IMR-90 (cell line): ENCODE measurements around the gene ZNF48. TPM values are rescaled to one million over a fixed set of nuclear protein-coding genes. Genes with fewer than 3 reads are reported as not detected.

Experiments
- ATAC-seq: fragments of 200-7000 bp; cut with Tn5 transposase; 2 replicates; pipeline ENCODE4 v1.9.1; 2020; ENCODE audit warnings: low read depth, mild to moderate bottlenecking, moderate library complexity
- BruUV-seq: library from RNA; stranded (reverse); fragments of 400-500 nt; replicated peaks from 2 replicates; lab custom pipeline; 2021; lab: Mats Ljungman, UMichigan
- CTCF ChIA-PET: fragments of 300-600 bp; formaldehyde crosslinking; extraction: SDS; loops from one replicate; lab custom pipeline; 2021; ENCODE audit warnings: antibody characterized with exemption; lab: Yijun Ruan, JAX
- POLR2A ChIA-PET: fragments of 300-600 bp; sonication (Branson Sonifier 250); formaldehyde crosslinking; loops from one replicate; lab custom pipeline; 2022; ENCODE audit warnings: antibody characterized with exemption; ENCODE audit not compliant: unreplicated experiment; lab: Charles Lee
- DNase-seq: peaks from one replicate; pipeline ENCODE4 v3.0.0; 2013
- H2AFZ ChIP-seq: replicated peaks from 2 replicates; pipeline ENCODE3; 2013; ENCODE audit warnings: low read length, mild to moderate bottlenecking; ENCODE audit not compliant: poor library complexity
- H2AK5ac ChIP-seq: 2 replicates; pipeline ENCODE4 v1.6.1; 2013; ENCODE audit warnings: low read depth, low read length, inconsistent platforms
- H2AK9ac ChIP-seq: replicated peaks from 2 replicates; pipeline ENCODE3; 2013; ENCODE audit warnings: mild to moderate bottlenecking, low read depth, low read length, moderate library complexity; ENCODE audit not compliant: poor library complexity
- H2BK120ac ChIP-seq: 2 replicates; pipeline ENCODE4 v1.6.1; 2013; ENCODE audit warnings: low read depth, low read length, inconsistent platforms
- H2BK15ac ChIP-seq: 3 replicates; pipeline ENCODE4 v1.6.1; 2013; ENCODE audit warnings: low read depth, low read length, inconsistent platforms
- H2BK20ac ChIP-seq: 2 replicates; pipeline ENCODE4 v1.6.1; 2013; ENCODE audit warnings: low read depth, mild to moderate bottlenecking, inconsistent platforms, low read length, moderate library complexity
- H2BK5ac ChIP-seq: 2 replicates; pipeline ENCODE4 v1.6.1; 2013; ENCODE audit warnings: mild to moderate bottlenecking, low read depth, low read length, inconsistent platforms; ENCODE audit not compliant: poor library complexity, severe bottlenecking
- H3K14ac ChIP-seq: replicated peaks from 2 replicates; pipeline ENCODE4 v1.6.1; 2013; ENCODE audit warnings: low read depth, low read length, inconsistent platforms
- H3K18ac ChIP-seq: 2 replicates; pipeline ENCODE4 v1.6.1; 2013; ENCODE audit warnings: low read depth, low read length, control low read depth
- H3K23ac ChIP-seq: 2 replicates; pipeline ENCODE4 v1.6.1; 2013; ENCODE audit warnings: low read depth, low read length, inconsistent platforms
- H3K27ac ChIP-seq: 2 replicates; pipeline ENCODE4 v1.5.1; 2013; ENCODE audit warnings: mild to moderate bottlenecking, control low read depth, low read length; ENCODE audit not compliant: insufficient read depth
- H3K27me3 ChIP-seq: 2 replicates; pipeline ENCODE4 v1.6.1; 2013; ENCODE audit warnings: low read length; ENCODE audit not compliant: control insufficient read depth, insufficient read depth
- H3K36me3 ChIP-seq: 2 replicates; pipeline ENCODE4 v1.6.1; 2013; ENCODE audit warnings: low read length, mixed read lengths; ENCODE audit not compliant: control insufficient read depth, insufficient read depth
- H3K4ac ChIP-seq: 2 replicates; pipeline ENCODE4 v1.6.1; 2013; ENCODE audit warnings: low read depth, low read length, inconsistent platforms
- H3K4me1 ChIP-seq: 2 replicates; pipeline ENCODE4 v1.6.1; 2013; ENCODE audit warnings: low read length, mixed read lengths; ENCODE audit not compliant: control insufficient read depth, insufficient read depth
- H3K4me2 ChIP-seq: 2 replicates; pipeline ENCODE4 v1.6.1; 2013; ENCODE audit warnings: low read depth, mild to moderate bottlenecking, control low read depth, low read length, moderate library complexity
- H3K4me3 ChIP-seq: 2 replicates; pipeline ENCODE4 v1.5.1; 2013; ENCODE audit warnings: low read depth, mild to moderate bottlenecking, control low read depth, low read length, moderate library complexity; ENCODE audit not compliant: insufficient read depth
- H3K56ac ChIP-seq: 2 replicates; pipeline ENCODE4 v1.6.1; 2013; ENCODE audit warnings: low read length, inconsistent platforms; ENCODE audit not compliant: insufficient read depth; ENCODE audit errors: extremely low read depth
- H3K79me1 ChIP-seq, 2 experiments: 2 replicates each; pipeline ENCODE4 v1.6.1; 2013; ENCODE audit warnings: low read length in 2 of 2, inconsistent platforms in 1 of 2, low read depth in 1 of 2
- H3K9ac ChIP-seq: 2 replicates; pipeline ENCODE4 v1.6.1; 2013; ENCODE audit warnings: low read depth, low read length, control low read depth
- H3K9me1 ChIP-seq: 2 replicates; pipeline ENCODE4 v1.6.1; 2013; ENCODE audit warnings: low read length, inconsistent platforms; ENCODE audit not compliant: insufficient read depth
- H3K9me3 ChIP-seq: 2 replicates; pipeline ENCODE4 v1.6.1; 2013; ENCODE audit warnings: low read length; ENCODE audit not compliant: control insufficient read depth, insufficient read depth
- H4K20me1 ChIP-seq: 2 replicates; pipeline ENCODE4 v1.6.1; 2013; ENCODE audit warnings: low read length, inconsistent platforms; ENCODE audit not compliant: insufficient read depth
- H4K5ac ChIP-seq: 2 replicates; pipeline ENCODE4 v1.6.1; 2013; ENCODE audit warnings: mild to moderate bottlenecking, low read depth, low read length, control low read depth
- H4K8ac ChIP-seq, 2 experiments: 2 replicates each; pipeline ENCODE4 v1.6.1; 2013; ENCODE audit warnings: low read depth in 2 of 2, low read length in 2 of 2, control low read depth in 1 of 2, inconsistent platforms in 1 of 2
- H4K91ac ChIP-seq: 2 replicates; pipeline ENCODE4 v1.6.1; 2013; ENCODE audit warnings: low read depth, low read length, inconsistent platforms; ENCODE audit not compliant: insufficient read depth
- CTCF ChIP-seq: conservative IDR thresholded peaks from 2 replicates; pipeline ENCODE4 v1.5.1; 2012; ENCODE audit warnings: mild to moderate bottlenecking, low read depth, low read length, improper control_type of control experiment
- MAZ ChIP-seq: IDR thresholded peaks from 2 replicates; pipeline ENCODE4 v1.6.1; 2012; ENCODE audit warnings: low read depth, mild to moderate bottlenecking, low read length, improper control_type of control experiment, moderate library complexity, borderline replicate concordance
- MXI1 ChIP-seq: IDR thresholded peaks from 2 replicates; pipeline ENCODE4 v1.6.1; 2012; ENCODE audit warnings: low read depth, mild to moderate bottlenecking, low read length, moderate library complexity, borderline replicate concordance
- POLR2A ChIP-seq: IDR thresholded peaks from 2 replicates; pipeline ENCODE4 v1.6.1; 2012; ENCODE audit warnings: mild to moderate bottlenecking, low read depth, low read length
- RAD21 ChIP-seq: IDR thresholded peaks from 2 replicates; pipeline ENCODE4 v1.6.1; 2012; ENCODE audit warnings: low read length, improper control_type of control experiment
- SMC3 ChIP-seq: fragments of 150-350 bp; IDR thresholded peaks from 2 replicates; pipeline ENCODE4 v1.6.1; 2016; ENCODE audit warnings: low read depth, mild to moderate bottlenecking, antibody characterized with exemption, low read length, moderate library complexity
- WGBS, 2 experiments: methylation state at CpG; one replicate each; pipeline versions ENCODE4 v1.1.5 to v1.1.7; 2013; ENCODE audit warnings: missing lambda C conversion rate in 2 of 2; ENCODE audit not compliant: insufficient read length in 1 of 2; ENCODE audit errors: extremely low coverage in 2 of 2; 5-methylcytosine and 5-hydroxymethylcytosine counted together
- dilution Hi-C: fragments of 300-500 bp; cut with HindIII; formaldehyde crosslinking; loops from one replicate; pipeline ENCODE4 v1.14.3; 2018; ENCODE audit warnings: low sequenced_read_pairs; ENCODE audit not compliant: unreplicated experiment
- in situ Hi-C: fragments of 300-500 bp; cut with MboI; formaldehyde crosslinking; loops from 3 replicates; pipeline ENCODE4 v1.14.3; 2019; ENCODE audit warnings: low sequenced_read_pairs, inconsistent platforms, mixed read lengths
- intact Hi-C: fragments of 100-400 bp; cut with micrococcal nuclease; formaldehyde crosslinking; loops from 2 replicates; pipeline ENCODE4 v1.10.0; 2022
- polyA plus RNA-seq, 3 experiments: library from polyadenylated mRNA; depleted of rRNA; stranded (reverse); fragments of >200 nt; gene quantifications; 2 replicates each; pipeline ENCODE4 v1.2.3, GENCODE V29; 2012; ENCODE audit warnings: low replicate concordance in 1 of 3
- total RNA-seq: library from RNA; depleted of rRNA; stranded (reverse); fragments of >200 nt; gene quantifications from 2 replicates; pipeline ENCODE4 v1.2.3, GENCODE V29; 2012

ZNF48 gene
- total and polyA plus RNA-seq, 2 of the 4 experiments (the other 2 are of a cell fraction) = 5.8 to 6.6 TPM

- Histone ChIP-seq H3K79me1 (peaks cover 15 to 53% of the 10 kb centered on the region in 2 experiments), H3K4me3 (no peak overlapping the region), H2BK20ac (no peak overlapping the region), H4K20me1 (peaks cover 10% of the 10 kb centered on the region; the same call in 1 of the 2 replicates), H3K14ac (no peak overlapping the region), H3K27me3 (no peaks in the 10 kb centered on the region), H3K36me3 (peaks cover 19% of the 10 kb centered on the region), H2BK15ac (no peak overlapping the region), H3K23ac (no peak overlapping the region), H2AK5ac (peak overlapping the region; percentile 5; the same call in 1 of the 2 replicates), H2AK9ac (peak overlapping the region; percentile 47), H3K9ac (peak overlapping the region; percentile 15; the same call in 1 of the 2 replicates), H3K4ac (no peak overlapping the region; the same call in 1 of the 2 replicates), H4K91ac (no peak overlapping the region), H3K4me2 (peak overlapping the region; percentile 51; the same call in 1 of the 2 replicates), H2BK120ac (no peak overlapping the region), H4K8ac (peak overlapping the region in 1 of 2 experiments; percentile 47; a peak in 1 of 4 replicates), H3K56ac (no peak overlapping the region), H2AFZ (peak overlapping the region; percentile 1), H3K4me1 (peaks cover 11% of the 10 kb centered on the region), H3K9me1 (peaks cover 11% of the 10 kb centered on the region), H3K9me3 (no peaks in the 10 kb centered on the region), H4K5ac (no peak overlapping the region), H2BK5ac (no peak overlapping the region), H3K18ac (no peak overlapping the region), H3K27ac (0 out of 2 replicates have a peak overlapping the region, but pooled peaks have one; percentile 2)
- BruUV-seq = no TSS peak
- DNase-seq (peak; percentile 80), ATAC-seq (peak; percentile 59)
- CTCF ChIA-PET = interaction anchor here (0.6 to 1.5 kb wide), 11 partner anchors 8 to 317 kb away, joined by 3 to 6 read pairs (median 3); partner anchors contain the start of gene TBX6
- intact Hi-C loops (loop anchor here (1.0 to 10.0 kb wide), 4 partner anchors 15 to 315 kb away; partner anchors contain the start of genes GDPD3, TBX6, YPEL3 and ZNF48), in situ Hi-C loops (loop anchor here (10.0 to 25.0 kb wide), 2 partner anchors 222 to 335 kb away; partner anchors contain the start of genes BOLA2B, CORO1A, PPP4C and SLX1A), dilution Hi-C loops (no loop called here)
- TF ChIP-seq SMC3 (peak; percentile 90), POLR2A (peak; percentile 60), RAD21 (peak; percentile 94), MAZ (peak; percentile 74), MXI1 (no peak), CTCF (peak; percentile 96)
- POLR2A ChIA-PET = no interaction called here
- WGBS, 2 experiments = 20% methylated on average over 2 of the region's 15 CpGs; no CpG with 5 or more reads in 1 of the 2 experiments
Observed at GRCh38 chr16:30409125-30410060, 14.2 kb downstream of the ZNF48 start.
